Measurements from ENCODE around the gene ZNF322. TPM values are rescaled to one million over a fixed set of nuclear protein-coding genes. Genes with fewer than 3 reads are reported as not detected.
A peak's percentile ranks its signal among the peaks of the same experiment; 100 is the strongest.
"Not testable (repeated sequence)": the region's sequence is repeated elsewhere in the genome, so short reads cannot be mapped to it uniquely, and the experiment has no call there.

The ZNF322 gene
- polyA plus RNA-seq (ENCODE audit: insufficient read length): 14.8 TPM

DNA sequence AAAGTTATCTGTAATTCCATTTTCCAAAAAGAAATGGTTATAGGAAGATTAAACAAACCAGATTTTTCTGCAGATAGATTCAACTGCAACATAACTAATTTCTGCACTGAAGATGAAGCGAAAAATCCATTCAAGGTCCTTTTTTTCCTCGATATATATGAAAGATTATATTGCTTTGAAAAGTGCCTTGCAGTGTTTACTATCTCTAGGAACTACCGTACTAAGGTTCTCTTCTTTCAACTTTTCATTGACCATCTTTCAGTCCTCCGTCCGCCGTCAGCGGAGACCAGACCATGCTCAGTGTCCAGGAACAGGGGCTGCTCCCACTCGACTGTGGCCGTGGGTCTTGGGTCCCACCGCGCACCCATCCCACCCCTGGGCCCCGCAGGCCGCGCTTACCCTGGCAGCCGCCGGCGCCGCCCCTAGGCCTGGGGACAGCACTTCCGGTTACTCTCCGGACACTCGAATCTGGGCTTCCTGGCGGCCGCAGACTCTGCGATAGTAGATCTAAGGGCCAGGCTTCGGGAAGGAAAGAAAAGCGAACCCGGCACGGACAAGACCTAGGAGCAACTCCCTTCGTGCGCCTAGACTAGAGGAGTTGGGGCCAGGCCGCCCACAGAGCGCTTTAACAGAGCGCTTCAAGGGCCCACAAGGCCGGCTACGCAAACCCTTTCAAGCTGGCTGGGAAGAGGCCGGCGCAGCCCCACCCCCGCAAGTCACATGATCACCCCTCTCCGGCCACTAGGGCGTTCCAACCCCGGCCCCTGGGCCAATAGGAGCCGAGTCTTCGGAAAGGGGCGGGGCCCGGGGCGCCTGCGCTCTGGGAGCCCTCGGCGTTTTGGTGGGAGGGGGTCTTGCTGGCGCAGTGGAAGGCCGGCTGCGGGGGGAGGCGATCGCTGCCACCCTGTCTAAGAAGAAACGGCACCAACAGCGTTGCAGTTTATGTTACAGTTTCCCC is at the start of gene ZNF322:
Gene ZNF322 (minus strand): TSS at position 705 of the 958 bp plus-strand sequence. CDS start 21,193 bp downstream, outside the sequence.
- DNase-seq: peak; percentile 95

GRCh38 chr6:26705780-26706179 is 46.2 kb upstream of the ZNF322 start:
- not testable (repeated sequence) for DNase-seq

GRCh38 chr6:26705352-26705751 is 45.8 kb upstream of the ZNF322 start:
- DNase-seq: not testable (repeated sequence)

DNA sequence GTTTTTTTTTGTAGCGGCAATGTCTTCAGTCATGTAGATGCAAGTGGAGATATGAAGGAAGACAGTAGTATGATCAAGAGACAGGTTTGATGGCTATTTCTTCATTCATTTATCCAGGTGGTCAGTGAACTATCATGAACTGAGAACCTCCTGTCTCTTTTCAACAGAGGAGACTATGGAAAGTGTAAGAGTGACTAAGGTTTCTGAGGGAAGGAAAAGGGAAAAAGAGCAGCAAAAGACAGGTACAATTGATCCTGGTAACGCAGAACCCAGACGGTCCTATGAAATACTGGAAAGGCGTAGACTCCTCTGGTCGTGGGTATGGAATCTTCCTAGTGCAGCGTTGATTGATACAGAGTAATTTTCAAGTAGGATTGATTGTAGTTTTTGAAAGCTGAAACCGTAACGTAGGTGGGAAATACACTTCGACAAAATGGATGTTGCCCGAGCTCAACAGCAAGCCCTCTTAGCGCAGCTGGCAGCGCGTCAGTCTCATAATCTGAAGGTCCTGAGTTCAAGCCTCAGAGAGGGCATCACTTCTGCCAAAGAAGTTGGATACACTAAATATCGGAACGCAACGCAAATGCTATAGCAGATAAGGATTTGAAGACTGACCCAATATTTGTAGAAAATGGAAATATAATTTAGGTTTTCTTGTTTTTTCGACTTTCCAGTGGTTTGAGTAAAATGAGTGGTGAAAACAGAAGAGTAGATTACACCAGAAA is 41.6 kb upstream of the ZNF322 start:
- DNase-seq: not testable (repeated sequence)

DNA sequence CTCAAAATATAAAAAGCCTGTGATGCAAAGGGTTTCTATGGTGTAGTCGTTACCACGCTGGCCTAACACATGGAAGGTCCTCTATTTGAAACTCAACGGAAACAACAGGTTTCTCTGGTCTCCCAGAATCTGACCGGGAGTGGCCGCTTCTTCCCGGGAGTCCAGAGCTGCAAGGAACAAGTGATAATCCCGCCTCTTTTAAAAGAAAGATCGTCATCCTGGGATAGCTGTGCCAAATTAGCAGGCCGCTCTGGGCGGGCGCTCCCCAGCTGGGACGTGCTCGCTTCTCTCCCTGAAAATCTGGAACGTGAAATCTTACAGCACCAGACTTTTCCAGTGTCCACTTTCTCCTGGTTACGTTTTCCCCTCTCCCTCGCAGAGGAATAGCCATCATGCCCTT is 38.0 kb upstream of the ZNF322 start:
- DNase-seq: not testable (repeated sequence)

DNA sequence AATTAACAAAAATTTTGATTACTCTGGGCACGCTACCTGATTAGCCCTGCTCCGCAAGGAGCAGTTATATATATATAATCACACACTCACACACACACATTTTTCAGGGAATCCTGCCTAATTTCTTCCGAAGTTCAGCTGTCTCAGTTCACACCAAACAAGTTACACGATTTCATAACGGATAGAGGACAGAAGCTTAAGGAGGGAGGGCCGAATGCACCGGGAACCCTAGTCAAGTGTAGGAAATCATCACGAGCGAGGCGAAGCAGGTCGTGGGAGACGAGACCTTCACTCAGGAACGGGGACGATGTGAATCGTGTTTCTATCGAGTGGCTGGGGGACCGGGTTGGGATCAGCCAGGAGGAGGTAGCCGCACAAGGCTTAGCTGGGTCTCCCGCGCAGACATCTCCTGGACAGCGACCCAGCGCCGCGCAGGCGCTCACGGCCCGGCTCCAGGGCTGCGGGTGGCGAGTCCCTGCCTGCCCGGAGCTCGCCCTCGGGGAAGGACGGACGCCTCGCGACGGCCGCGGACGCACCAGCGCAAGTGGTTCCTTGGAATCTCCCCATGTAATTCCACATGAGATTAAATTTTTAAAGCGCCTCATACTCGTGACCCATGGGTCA is 29.9 kb upstream of the ZNF322 start:
- DNase-seq: not testable (repeated sequence)

DNA sequence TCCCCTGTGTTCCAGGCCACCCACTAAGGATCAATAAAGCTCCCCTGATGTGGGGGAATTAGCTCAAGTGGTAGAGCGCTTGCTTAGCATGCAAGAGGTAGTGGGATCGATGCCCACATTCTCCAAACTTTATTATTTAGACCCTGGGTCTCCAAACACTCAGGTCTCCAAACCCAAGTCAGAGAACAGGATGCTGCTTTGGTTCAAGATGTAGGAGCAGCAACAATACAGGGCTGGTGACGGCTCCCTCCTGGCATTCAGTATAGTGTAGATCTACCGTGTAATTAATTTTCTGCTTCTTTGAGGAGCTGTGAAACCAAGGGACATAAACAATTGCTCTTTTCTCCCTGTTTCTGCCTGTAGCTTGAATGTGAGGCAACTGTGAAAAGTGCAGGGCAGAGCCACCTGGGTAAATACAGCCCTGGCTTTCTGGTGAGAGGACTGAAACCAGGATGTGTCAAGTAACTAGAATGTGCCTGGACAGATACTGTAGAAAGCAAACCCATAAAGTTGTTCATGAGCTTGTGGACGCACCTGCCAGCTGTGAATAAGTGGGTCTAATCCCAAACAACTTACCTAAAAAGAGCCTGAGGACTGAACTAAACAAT is 23.0 kb upstream of the ZNF322 start:
- DNase-seq: not testable (repeated sequence)

DNA sequence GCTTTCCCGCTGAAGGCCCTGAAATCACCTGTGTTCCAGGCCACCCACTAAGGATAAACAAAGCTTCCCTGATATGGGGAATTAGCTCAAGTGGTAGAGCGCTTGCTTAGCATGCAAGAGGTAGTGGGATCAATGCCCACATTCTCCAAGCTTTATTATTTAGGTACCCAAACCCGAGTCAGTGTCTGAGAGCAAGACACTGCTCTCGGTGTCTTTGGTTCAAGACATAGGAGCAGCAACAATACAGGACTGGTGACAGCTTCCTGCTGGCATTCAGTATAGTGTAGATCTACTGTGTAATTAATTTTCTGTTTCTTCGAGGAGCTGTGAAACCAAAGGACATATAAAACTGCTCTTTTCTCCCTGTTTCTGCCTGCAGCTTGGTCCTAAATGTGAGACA is 13.7 kb upstream of the ZNF322 start:
- DNase-seq: not testable (repeated sequence)

DNA sequence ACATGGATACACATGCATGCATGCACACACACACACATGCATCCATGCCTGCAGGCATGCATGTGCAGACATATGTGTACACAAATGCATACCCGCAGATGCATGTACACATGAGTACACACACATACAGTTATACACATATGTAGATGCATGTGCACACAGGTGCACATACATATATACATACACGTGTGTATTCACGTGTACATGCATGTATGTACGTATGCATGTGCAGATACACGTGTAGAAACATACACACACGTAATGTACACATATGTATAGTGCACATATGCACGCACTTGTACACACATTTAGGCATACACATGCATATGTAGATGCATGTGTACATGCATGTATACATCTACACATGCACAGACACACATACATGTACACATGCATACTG is 11.0 kb upstream of the ZNF322 start:
- not testable (repeated sequence) for DNase-seq

DNA sequence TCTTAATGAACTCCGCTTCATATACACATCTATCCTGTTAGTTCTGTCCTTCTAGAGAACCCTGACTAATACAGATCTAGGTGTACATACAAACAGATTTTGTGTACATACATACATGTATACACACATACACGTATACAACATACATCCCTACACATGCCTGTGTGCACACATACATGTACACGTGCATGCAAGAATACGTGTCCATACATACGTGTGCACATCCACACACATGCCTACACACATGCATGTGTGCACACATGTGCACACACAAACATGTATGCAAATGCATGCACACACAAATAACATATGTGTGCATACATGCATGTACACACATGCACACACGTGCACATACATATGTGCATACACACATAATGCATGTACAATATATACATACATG is 10.5 kb upstream of the ZNF322 start:
- DNase-seq: not testable (repeated sequence)

DNA sequence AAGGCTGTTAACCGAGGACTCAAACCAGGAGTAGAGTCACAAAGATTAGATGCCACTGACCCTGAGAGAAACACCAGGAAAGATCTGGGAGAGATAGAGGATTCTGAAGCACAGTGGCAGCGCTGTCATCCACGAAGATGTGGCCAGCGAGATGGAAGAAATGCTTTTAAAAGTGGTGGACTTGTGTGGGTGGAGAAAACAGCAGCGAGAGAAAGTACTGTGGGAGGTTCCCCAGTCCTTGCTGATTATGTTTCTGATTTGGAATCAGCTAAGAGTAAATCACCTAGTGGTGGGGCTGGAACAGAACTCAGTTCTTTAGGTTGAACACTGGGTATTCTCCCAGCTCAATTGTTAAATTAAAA is 435 bp upstream of the ZNF322 start:
- DNase-seq: no peak

- DNase-seq: no peak
These were observed 2.3 kb downstream of the ZNF322 start for GRCh38 chr6:26657256-26657655.

GRCh38 chr6:26653007-26653406 is 6.5 kb downstream of the ZNF322 start:
- DNase-seq: no peak

- DNase-seq: no peak
These were observed 8.3 kb downstream of the ZNF322 start for GRCh38 chr6:26651133-26651781.

- no peak for DNase-seq
These were observed 13.5 kb downstream of the ZNF322 start for GRCh38 chr6:26646074-26646473.

DNA sequence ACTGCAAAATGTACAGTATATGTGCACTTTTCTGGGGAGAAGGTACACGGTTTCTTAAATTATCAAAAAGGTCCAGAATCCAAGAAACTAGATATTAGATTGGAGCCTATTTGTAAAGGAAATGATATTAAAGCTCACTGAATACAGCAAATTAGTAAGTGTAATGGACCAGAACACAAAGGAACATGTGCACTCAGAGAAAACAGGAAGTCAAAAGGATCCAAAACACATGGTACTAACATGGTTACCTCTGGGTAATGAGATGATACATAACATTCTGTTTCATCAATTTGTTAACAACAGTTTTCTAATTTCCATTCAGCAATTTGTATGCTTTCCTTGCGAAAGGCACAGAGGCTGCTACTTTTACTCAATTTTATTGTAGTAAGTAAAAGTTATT is 18.7 kb downstream of the ZNF322 start:
- DNase-seq: no peak

- no peak for DNase-seq
These were observed 30.2 kb downstream of the ZNF322 start for GRCh38 chr6:26629359-26629758.

- DNase-seq: no peak
These were observed 31.7 kb downstream of the ZNF322 start for GRCh38 chr6:26627843-26628242.

GRCh38 chr6:26624557-26624956 is 35.0 kb downstream of the ZNF322 start:
- DNase-seq: no peak

- DNase-seq: no peak
These were observed 36.1 kb downstream of the ZNF322 start for GRCh38 chr6:26623339-26623859.

Data from hindlimb muscle (tissue), 1 donor.